Panc1 (cell line): ENCODE measurements around the gene VPS36.

Experiments used
- CTCF ChIP-seq: fragments of 450-650 bp; IDR thresholded peaks from 2 replicates; pipeline ENCODE4 v1.5.1; 2017; ENCODE audit warnings: mild to moderate bottlenecking
- POLR2AphosphoS5 ChIP-seq: IDR thresholded peaks from 2 replicates; pipeline ENCODE4 v1.6.1; 2012; ENCODE audit warnings: mild to moderate bottlenecking, low read depth, low read length, moderate library complexity
- SIN3A ChIP-seq: IDR thresholded peaks from 2 replicates; pipeline ENCODE4 v1.6.1; 2012; ENCODE audit warnings: low read depth, mild to moderate bottlenecking, low read length, moderate library complexity, borderline replicate concordance; ENCODE audit not compliant: insufficient read depth
- TCF7L2 ChIP-seq: IDR thresholded peaks from 2 replicates; pipeline ENCODE4 v1.6.1; 2011; ENCODE audit warnings: mild to moderate bottlenecking, low read depth, low read length, inconsistent platforms
- TF ChIP-seq, protein P1 (sequence below), 2 experiments: IDR thresholded peaks; 2 replicates each; pipeline ENCODE4 v1.6.1; 2011 to 2012; ENCODE audit warnings: low read depth in 2 of 2, control low read depth in 1 of 2, low read length in 1 of 2, mild to moderate bottlenecking in 1 of 2, moderate library complexity in 1 of 2; ENCODE audit not compliant: insufficient read depth in 1 of 2

- TF ChIP-seq CTCF (no peak), POLR2AphosphoS5 (no peak), SIN3A (no peak), TCF7L2 (no peak)
- TF ChIP-seq, protein P1, sequence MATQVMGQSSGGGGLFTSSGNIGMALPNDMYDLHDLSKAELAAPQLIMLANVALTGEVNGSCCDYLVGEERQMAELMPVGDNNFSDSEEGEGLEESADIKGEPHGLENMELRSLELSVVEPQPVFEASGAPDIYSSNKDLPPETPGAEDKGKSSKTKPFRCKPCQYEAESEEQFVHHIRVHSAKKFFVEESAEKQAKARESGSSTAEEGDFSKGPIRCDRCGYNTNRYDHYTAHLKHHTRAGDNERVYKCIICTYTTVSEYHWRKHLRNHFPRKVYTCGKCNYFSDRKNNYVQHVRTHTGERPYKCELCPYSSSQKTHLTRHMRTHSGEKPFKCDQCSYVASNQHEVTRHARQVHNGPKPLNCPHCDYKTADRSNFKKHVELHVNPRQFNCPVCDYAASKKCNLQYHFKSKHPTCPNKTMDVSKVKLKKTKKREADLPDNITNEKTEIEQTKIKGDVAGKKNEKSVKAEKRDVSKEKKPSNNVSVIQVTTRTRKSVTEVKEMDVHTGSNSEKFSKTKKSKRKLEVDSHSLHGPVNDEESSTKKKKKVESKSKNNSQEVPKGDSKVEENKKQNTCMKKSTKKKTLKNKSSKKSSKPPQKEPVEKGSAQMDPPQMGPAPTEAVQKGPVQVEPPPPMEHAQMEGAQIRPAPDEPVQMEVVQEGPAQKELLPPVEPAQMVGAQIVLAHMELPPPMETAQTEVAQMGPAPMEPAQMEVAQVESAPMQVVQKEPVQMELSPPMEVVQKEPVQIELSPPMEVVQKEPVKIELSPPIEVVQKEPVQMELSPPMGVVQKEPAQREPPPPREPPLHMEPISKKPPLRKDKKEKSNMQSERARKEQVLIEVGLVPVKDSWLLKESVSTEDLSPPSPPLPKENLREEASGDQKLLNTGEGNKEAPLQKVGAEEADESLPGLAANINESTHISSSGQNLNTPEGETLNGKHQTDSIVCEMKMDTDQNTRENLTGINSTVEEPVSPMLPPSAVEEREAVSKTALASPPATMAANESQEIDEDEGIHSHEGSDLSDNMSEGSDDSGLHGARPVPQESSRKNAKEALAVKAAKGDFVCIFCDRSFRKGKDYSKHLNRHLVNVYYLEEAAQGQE (IDR thresholded peaks at IDR 0.05; ENCODE audit: insufficient read depth in 1 of 2, low read depth in 2 of 2, low read length in 1 of 2), result no peak
Measured at GRCh38 chr13:52428295-52428694, 22.1 kb downstream of the VPS36 start.
